Loucy (cell line): ENCODE measurements around the gene ABCC3.

Experiments
- H2AFZ ChIP-seq: fragments of 200-600 bp; sonication (generic); 2 replicates; pipeline ENCODE4 v1.6.0; 2016; ENCODE audit warnings: antibody characterized with exemption, mild to moderate bottlenecking, low read length, moderate library complexity
- H3F3A ChIP-seq: fragments of 200-600 bp; 2 replicates; pipeline ENCODE4 v1.6.0; 2016; ENCODE audit warnings: antibody characterized with exemption, low read depth, mild to moderate bottlenecking
- H3K27me3 ChIP-seq: fragments of 200-600 bp; sonication (generic); 2 replicates; pipeline ENCODE4 v1.6.1; 2014; ENCODE audit warnings: low read length, mild to moderate bottlenecking; ENCODE audit not compliant: insufficient read depth, poor library complexity, severe bottlenecking
- H3K36me3 ChIP-seq: fragments of 200-600 bp; sonication (generic); 2 replicates; pipeline ENCODE4 v1.6.1; 2016; ENCODE audit warnings: low read length; ENCODE audit not compliant: insufficient read depth
- H3K4me1 ChIP-seq: fragments of 200-600 bp; sonication (generic); 2 replicates; pipeline ENCODE4 v1.5.1; 2014; ENCODE audit warnings: low read length, mild to moderate bottlenecking; ENCODE audit not compliant: insufficient read depth, poor library complexity, severe bottlenecking
- H3K4me2 ChIP-seq: fragments of 200-600 bp; sonication (generic); 2 replicates; pipeline ENCODE4 v1.6.0; 2014; ENCODE audit warnings: antibody characterized with exemption, low read length, low read depth, mild to moderate bottlenecking; ENCODE audit not compliant: poor library complexity, severe bottlenecking
- H3K4me3 ChIP-seq: fragments of 200-600 bp; sonication (generic); 2 replicates; pipeline ENCODE4 v1.5.1; 2014; ENCODE audit warnings: low read length, mild to moderate bottlenecking, mixed read lengths; ENCODE audit not compliant: poor library complexity, severe bottlenecking
- H3K79me2 ChIP-seq: fragments of 200-600 bp; sonication (generic); 2 replicates; pipeline ENCODE4 v1.6.1; 2014; ENCODE audit warnings: low read length; ENCODE audit not compliant: insufficient read depth
- H3K9ac ChIP-seq: fragments of 200-600 bp; sonication (generic); 2 replicates; pipeline ENCODE4 v1.6.0; 2014; ENCODE audit warnings: mild to moderate bottlenecking, low read depth, low read length, moderate library complexity; ENCODE audit not compliant: poor library complexity, severe bottlenecking
- H3K9me2 ChIP-seq: fragments of 200-600 bp; sonication (generic); replicated peaks from 2 replicates; pipeline ENCODE4 v1.6.1; 2016; ENCODE audit warnings: low read depth, low read length, mixed read lengths
- H3K9me3 ChIP-seq: fragments of 200-600 bp; sonication (generic); 2 replicates; pipeline ENCODE4 v1.6.1; 2014; ENCODE audit warnings: mild to moderate bottlenecking, antibody characterized with exemption, low read length, low read depth; ENCODE audit not compliant: insufficient read depth
- H4K20me1 ChIP-seq: fragments of 200-600 bp; sonication (generic); 2 replicates; pipeline ENCODE4 v1.6.0; 2014; ENCODE audit warnings: antibody characterized with exemption, low read length, mild to moderate bottlenecking; ENCODE audit not compliant: insufficient read depth, poor library complexity, severe bottlenecking
- EZH2phosphoT487 ChIP-seq: fragments of 200-600 bp; IDR thresholded peaks from 2 replicates; pipeline ENCODE4 v1.6.1; 2018; ENCODE audit warnings: antibody characterized with exemption, mild to moderate bottlenecking, moderate library complexity, borderline replicate concordance
- TF ChIP-seq, protein P1 (sequence below): fragments of 200-600 bp; sonication (generic); conservative IDR thresholded peaks from 2 replicates; pipeline ENCODE4 v1.5.1; 2014; ENCODE audit warnings: mild to moderate bottlenecking, antibody characterized with exemption, low read length

Gene ABCC3

GRCh38 chr17:50675190-50675589 is 40.5 kb downstream of the ABCC3 start:
- Histone ChIP-seq H2AFZ (no peak overlapping the region), H3F3A (no peaks in the 10 kb centered on the region), H3K36me3 (no peaks in the 10 kb centered on the region), H3K9me3 (no peaks in the 10 kb centered on the region), H3K4me2 (no peak overlapping the region), H3K9ac (no peak overlapping the region), H3K9me2 (no peaks in the 10 kb centered on the region), H3K4me3 (no peak overlapping the region), H3K4me1 (no peaks in the 10 kb centered on the region), H3K79me2 (no peaks in the 10 kb centered on the region), H3K27me3 (no peaks in the 10 kb centered on the region), H4K20me1 (no peaks in the 10 kb centered on the region)
- no peak for TF ChIP-seq EZH2phosphoT487
- TF ChIP-seq, protein P1, sequence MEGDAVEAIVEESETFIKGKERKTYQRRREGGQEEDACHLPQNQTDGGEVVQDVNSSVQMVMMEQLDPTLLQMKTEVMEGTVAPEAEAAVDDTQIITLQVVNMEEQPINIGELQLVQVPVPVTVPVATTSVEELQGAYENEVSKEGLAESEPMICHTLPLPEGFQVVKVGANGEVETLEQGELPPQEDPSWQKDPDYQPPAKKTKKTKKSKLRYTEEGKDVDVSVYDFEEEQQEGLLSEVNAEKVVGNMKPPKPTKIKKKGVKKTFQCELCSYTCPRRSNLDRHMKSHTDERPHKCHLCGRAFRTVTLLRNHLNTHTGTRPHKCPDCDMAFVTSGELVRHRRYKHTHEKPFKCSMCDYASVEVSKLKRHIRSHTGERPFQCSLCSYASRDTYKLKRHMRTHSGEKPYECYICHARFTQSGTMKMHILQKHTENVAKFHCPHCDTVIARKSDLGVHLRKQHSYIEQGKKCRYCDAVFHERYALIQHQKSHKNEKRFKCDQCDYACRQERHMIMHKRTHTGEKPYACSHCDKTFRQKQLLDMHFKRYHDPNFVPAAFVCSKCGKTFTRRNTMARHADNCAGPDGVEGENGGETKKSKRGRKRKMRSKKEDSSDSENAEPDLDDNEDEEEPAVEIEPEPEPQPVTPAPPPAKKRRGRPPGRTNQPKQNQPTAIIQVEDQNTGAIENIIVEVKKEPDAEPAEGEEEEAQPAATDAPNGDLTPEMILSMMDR: no peak

DNA sequence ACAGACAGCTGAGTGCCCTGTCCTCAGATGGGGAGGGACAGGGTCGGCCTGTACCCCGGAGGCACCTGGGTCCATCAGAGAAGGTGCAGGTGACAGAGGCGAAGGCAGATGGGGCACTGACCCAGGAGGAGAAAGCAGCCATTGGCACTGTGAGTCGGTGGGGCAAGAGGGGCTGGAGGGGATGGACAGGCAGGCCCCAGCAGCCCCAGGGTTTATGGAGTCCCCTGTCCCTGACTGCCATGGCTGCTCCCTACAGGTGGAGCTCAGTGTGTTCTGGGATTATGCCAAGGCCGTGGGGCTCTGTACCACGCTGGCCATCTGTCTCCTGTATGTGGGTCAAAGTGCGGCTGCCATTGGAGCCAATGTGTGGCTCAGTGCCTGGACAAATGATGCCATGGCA is 40.9 kb downstream of the ABCC3 start:
- TF ChIP-seq, protein P1: no peak
- no peak for TF ChIP-seq EZH2phosphoT487
- no peaks in the 10 kb centered on the region for H3K4me1 ChIP-seq
- no peaks in the 10 kb centered on the region for H3K36me3 ChIP-seq
- H3K27me3 ChIP-seq: no peaks in the 10 kb centered on the region
- H3F3A ChIP-seq: no peaks in the 10 kb centered on the region
- H3K4me2 ChIP-seq: no peak overlapping the region
- H3K79me2 ChIP-seq: no peaks in the 10 kb centered on the region
- H2AFZ ChIP-seq: no peak overlapping the region
- H3K4me3 ChIP-seq: no peak overlapping the region
- H4K20me1 ChIP-seq: no peaks in the 10 kb centered on the region
- no peaks in the 10 kb centered on the region for H3K9me3 ChIP-seq
- no peaks in the 10 kb centered on the region for H3K9me2 ChIP-seq
- no peak overlapping the region for H3K9ac ChIP-seq

- no peak overlapping the region for H3K4me3 ChIP-seq
- no peaks in the 10 kb centered on the region for H3K36me3 ChIP-seq
- no peak overlapping the region for H3K9ac ChIP-seq
- TF ChIP-seq, protein P1: no peak
- no peak for TF ChIP-seq EZH2phosphoT487
- no peak overlapping the region for H2AFZ ChIP-seq
- no peak overlapping the region for H3K4me2 ChIP-seq
- no peaks in the 10 kb centered on the region for H3K9me3 ChIP-seq
- no peaks in the 10 kb centered on the region for H3K4me1 ChIP-seq
- no peaks in the 10 kb centered on the region for H3K9me2 ChIP-seq
- H4K20me1 ChIP-seq: no peaks in the 10 kb centered on the region
- H3F3A ChIP-seq: no peaks in the 10 kb centered on the region
- no peaks in the 10 kb centered on the region for H3K79me2 ChIP-seq
- H3K27me3 ChIP-seq: no peaks in the 10 kb centered on the region
These were observed 41.6 kb downstream of the ABCC3 start for GRCh38 chr17:50676065-50676975.
